Measurements from ENCODE around the gene CPAMD8. TPM values are rescaled to one million over a fixed set of nuclear protein-coding genes. Genes with fewer than 3 reads are reported as not detected.
A peak's percentile ranks its signal among the peaks of the same experiment; 100 is the strongest.

Gene CPAMD8
- total and polyA plus RNA-seq, 2 donors (not counting 1 experiment from before 2014, with no cell fraction given) = 0.14 to 1.7 TPM

DNA sequence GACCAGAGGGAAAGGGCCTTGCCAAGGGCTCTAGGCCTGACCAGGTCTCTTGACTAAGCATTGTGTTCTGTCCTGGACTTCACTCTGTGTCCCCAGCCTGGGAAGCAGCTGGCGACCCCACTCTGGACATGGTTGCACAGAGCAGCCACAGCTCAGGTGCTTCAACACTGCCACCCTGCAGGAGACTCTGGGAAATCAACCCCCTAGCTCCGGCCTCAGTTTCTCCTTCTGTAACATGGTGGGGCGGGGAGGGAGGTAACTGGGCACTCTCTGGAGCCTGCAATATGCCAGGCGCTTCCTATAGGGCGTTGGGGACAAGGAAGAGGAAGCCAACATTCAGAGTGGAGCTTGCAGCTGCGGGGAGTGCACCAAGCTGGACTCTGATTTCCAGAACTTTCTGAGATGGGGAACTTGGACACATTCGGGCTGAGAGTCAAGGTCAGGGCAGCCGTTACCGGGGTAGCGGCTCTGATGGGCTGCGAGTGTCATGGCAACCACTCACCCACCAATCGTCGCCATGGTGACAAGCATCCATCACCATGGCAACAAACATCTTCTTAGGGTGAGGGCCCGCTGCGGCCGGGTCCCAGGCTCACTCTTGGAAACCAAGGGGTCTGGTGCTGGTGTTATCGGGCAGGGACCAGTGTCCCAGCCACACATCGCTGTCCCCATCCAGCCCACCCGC is 125.0 kb downstream of the CPAMD8 start:
- DNase-seq (ENCODE audit: low read depth in 2 of 2) = no peak
- Histone ChIP-seq H3K27me3 (ENCODE audit: control insufficient read depth, insufficient read depth, low read length) (peaks cover 2% of the 10 kb centered on the region), H2AFZ (ENCODE audit: low read length) (no peak overlapping the region), H3K9ac (ENCODE audit: insufficient read depth, low read length) (no peak overlapping the region), H3K9me3 (ENCODE audit: control insufficient read depth, insufficient read depth, low read depth, low read length) (no peaks in the 10 kb centered on the region), H4K20me1 (ENCODE audit: control insufficient read depth, extremely low read depth, insufficient read depth, low read length) (no peaks in the 10 kb centered on the region), H3K79me2 (ENCODE audit: control insufficient read depth, insufficient read depth, low read length) (no peaks in the 10 kb centered on the region), H3K27ac (ENCODE audit: insufficient read depth, low read length) (no peak overlapping the region), H3K4me2 (ENCODE audit: extremely low read depth, insufficient read depth, low read length) (no peak overlapping the region), H3K36me3 (ENCODE audit: control insufficient read depth, insufficient read depth, low read length) (no peaks in the 10 kb centered on the region), H3K4me3 (replicated peaks in 1 of 4; ENCODE audit: control extremely low read depth in 1 of 4, insufficient read depth in 1 of 4, low read depth in 3 of 4, low read length in 4 of 4) (no peak overlapping the region), H3K4me1 (ENCODE audit: control insufficient read depth, extremely low read depth, insufficient read depth, low read length) (no peaks in the 10 kb centered on the region)
- TF ChIP-seq, protein P1, sequence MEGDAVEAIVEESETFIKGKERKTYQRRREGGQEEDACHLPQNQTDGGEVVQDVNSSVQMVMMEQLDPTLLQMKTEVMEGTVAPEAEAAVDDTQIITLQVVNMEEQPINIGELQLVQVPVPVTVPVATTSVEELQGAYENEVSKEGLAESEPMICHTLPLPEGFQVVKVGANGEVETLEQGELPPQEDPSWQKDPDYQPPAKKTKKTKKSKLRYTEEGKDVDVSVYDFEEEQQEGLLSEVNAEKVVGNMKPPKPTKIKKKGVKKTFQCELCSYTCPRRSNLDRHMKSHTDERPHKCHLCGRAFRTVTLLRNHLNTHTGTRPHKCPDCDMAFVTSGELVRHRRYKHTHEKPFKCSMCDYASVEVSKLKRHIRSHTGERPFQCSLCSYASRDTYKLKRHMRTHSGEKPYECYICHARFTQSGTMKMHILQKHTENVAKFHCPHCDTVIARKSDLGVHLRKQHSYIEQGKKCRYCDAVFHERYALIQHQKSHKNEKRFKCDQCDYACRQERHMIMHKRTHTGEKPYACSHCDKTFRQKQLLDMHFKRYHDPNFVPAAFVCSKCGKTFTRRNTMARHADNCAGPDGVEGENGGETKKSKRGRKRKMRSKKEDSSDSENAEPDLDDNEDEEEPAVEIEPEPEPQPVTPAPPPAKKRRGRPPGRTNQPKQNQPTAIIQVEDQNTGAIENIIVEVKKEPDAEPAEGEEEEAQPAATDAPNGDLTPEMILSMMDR (conservative IDR thresholded peaks at IDR 0.05 in 1 of 2, IDR thresholded peaks at IDR 0.05 in 1 of 2; ENCODE audit: low read depth in 1 of 2, low read length in 2 of 2) = no peak
- TF ChIP-seq EZH2 (IDR thresholded peaks at IDR 0.05; ENCODE audit: low read length, missing control alignments) = no peak

DNA sequence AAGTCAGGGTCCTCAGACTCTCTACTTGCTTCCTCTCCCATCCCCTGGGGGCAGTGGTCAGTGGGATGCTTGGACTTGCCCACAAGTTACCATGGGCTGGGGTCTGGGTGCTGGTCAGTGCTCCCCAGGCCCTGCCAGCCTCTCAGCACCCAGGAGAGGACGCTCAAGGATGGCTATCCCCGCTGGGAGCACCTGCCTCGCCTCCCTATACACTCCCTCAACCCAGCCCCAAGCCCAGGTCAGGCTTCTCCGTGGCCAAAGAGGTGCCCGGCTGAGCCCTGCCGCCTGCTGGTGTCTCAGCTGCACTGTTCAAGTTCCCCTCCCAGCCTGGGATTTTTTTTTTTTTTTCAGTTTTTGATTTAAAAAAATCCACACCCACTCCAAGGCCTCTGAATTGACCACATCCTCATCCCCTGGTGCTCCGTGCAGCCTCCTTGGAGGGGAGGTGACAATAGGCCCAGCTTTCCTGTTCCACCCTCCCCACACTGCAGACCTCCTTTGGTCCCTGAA is 127.0 kb downstream of the CPAMD8 start:
- Histone ChIP-seq H3K9me3 (ENCODE audit: control insufficient read depth, insufficient read depth, low read depth, low read length) (no peaks in the 10 kb centered on the region), H3K9ac (ENCODE audit: insufficient read depth, low read length) (no peak overlapping the region), H3K27ac (ENCODE audit: insufficient read depth, low read length) (no peak overlapping the region), H4K20me1 (ENCODE audit: control insufficient read depth, extremely low read depth, insufficient read depth, low read length) (no peaks in the 10 kb centered on the region), H2AFZ (ENCODE audit: low read length) (no peak overlapping the region), H3K27me3 (ENCODE audit: control insufficient read depth, insufficient read depth, low read length) (peaks cover 2% of the 10 kb centered on the region), H3K79me2 (ENCODE audit: control insufficient read depth, insufficient read depth, low read length) (no peaks in the 10 kb centered on the region), H3K4me3 (replicated peaks in 1 of 4; ENCODE audit: control extremely low read depth in 1 of 4, insufficient read depth in 1 of 4, low read depth in 3 of 4, low read length in 4 of 4) (no peak overlapping the region), H3K4me2 (ENCODE audit: extremely low read depth, insufficient read depth, low read length) (no peak overlapping the region), H3K4me1 (ENCODE audit: control insufficient read depth, extremely low read depth, insufficient read depth, low read length) (no peaks in the 10 kb centered on the region), H3K36me3 (ENCODE audit: control insufficient read depth, insufficient read depth, low read length) (no peaks in the 10 kb centered on the region)
- TF ChIP-seq, protein P1 (conservative IDR thresholded peaks at IDR 0.05 in 1 of 2, IDR thresholded peaks at IDR 0.05 in 1 of 2; ENCODE audit: low read depth in 1 of 2, low read length in 2 of 2) = peak; percentile 40 to 54
- no peak for TF ChIP-seq EZH2 (IDR thresholded peaks at IDR 0.05; ENCODE audit: low read length, missing control alignments)
- DNase-seq (ENCODE audit: low read depth in 2 of 2) = peak in 1 of 2 donors; percentile 15

DNA sequence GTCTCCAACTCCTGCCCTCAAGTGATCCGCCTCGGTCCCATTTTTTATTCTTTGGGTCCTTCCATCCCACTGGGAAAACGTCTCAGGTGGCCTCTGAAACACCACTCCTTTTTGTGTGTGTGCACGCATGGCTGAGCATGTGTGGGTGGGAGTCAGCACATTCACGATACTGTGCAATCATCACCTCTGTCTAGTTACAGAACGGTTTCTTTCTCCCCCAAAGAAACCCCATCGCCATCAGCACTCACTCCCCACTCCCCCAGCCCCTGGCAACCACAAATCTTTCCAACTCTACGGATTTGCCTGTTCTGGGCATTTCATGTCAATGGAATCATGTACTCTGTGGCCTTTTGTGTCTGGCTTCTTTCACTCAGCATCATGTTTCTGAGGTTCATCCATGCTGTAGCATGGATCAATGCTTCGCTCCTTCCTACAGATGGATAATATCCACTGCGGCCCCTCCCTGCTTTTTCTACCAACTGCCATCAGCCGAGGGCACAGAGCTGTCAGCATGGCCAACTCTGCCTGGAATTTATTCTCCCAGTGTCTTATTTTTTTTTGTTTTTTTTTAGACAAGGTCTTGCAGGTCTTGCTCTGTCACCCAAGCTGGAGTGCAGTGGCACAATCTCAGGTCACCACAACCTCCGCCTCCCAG is 128.1 kb downstream of the CPAMD8 start:
- no peaks in the 10 kb centered on the region for H4K20me1 ChIP-seq (ENCODE audit: control insufficient read depth, extremely low read depth, insufficient read depth, low read length)
- no peak overlapping the region for H3K4me2 ChIP-seq (ENCODE audit: extremely low read depth, insufficient read depth, low read length)
- DNase-seq (ENCODE audit: low read depth in 2 of 2) = no peak
- no peaks in the 10 kb centered on the region for H3K9me3 ChIP-seq (ENCODE audit: control insufficient read depth, insufficient read depth, low read depth, low read length)
- H3K27ac ChIP-seq (ENCODE audit: insufficient read depth, low read length) = no peak overlapping the region
- H2AFZ ChIP-seq (ENCODE audit: low read length) = no peak overlapping the region
- TF ChIP-seq, protein P1 (conservative IDR thresholded peaks at IDR 0.05 in 1 of 2, IDR thresholded peaks at IDR 0.05 in 1 of 2; ENCODE audit: low read depth in 1 of 2, low read length in 2 of 2) = no peak
- TF ChIP-seq EZH2 (IDR thresholded peaks at IDR 0.05; ENCODE audit: low read length, missing control alignments) = no peak
- no peaks in the 10 kb centered on the region for H3K36me3 ChIP-seq (ENCODE audit: control insufficient read depth, insufficient read depth, low read length)
- no peaks in the 10 kb centered on the region for H3K4me1 ChIP-seq (ENCODE audit: control insufficient read depth, extremely low read depth, insufficient read depth, low read length)
- no peak overlapping the region for H3K4me3 ChIP-seq (replicated peaks in 1 of 4; ENCODE audit: control extremely low read depth in 1 of 4, insufficient read depth in 1 of 4, low read depth in 3 of 4, low read length in 4 of 4)
- peaks cover 2% of the 10 kb centered on the region for H3K27me3 ChIP-seq (ENCODE audit: control insufficient read depth, insufficient read depth, low read length)
- no peak overlapping the region for H3K9ac ChIP-seq (ENCODE audit: insufficient read depth, low read length)
- H3K79me2 ChIP-seq (ENCODE audit: control insufficient read depth, insufficient read depth, low read length) = no peaks in the 10 kb centered on the region

All from fibroblast of lung (primary cell).